ENCODE measurements around the gene GPRIN3.

The GPRIN3 gene

GRCh38 chr4:89307446-89308160 lies at the start of gene GPRIN3:
TSS of gene GPRIN3 (minus strand) at chr4:89307800. CDS start at chr4:89250110, 57,690 bp downstream.
- H3K27ac ChIP-seq, result no peak within 1 kb of the TSS
- no peak for DNase-seq (ENCODE audit: low read depth, low spot score)

- no peak for DNase-seq (ENCODE audit: low read depth, low spot score)
- no peak overlapping the region for H3K27ac ChIP-seq
Observed at GRCh38 chr4:89357340-89357739, 49.7 kb upstream of the GPRIN3 start.

- no peak for DNase-seq (ENCODE audit: low read depth, low spot score)
- no peak overlapping the region for H3K27ac ChIP-seq
Observed at GRCh38 chr4:89356086-89356485, 48.5 kb upstream of the GPRIN3 start.

GRCh38 chr4:89353514-89353913 lies 45.9 kb upstream of the GPRIN3 start:
- no peak for DNase-seq (ENCODE audit: low read depth, low spot score)

GRCh38 chr4:89352541-89352940 lies 44.9 kb upstream of the GPRIN3 start:
- DNase-seq (ENCODE audit: low read depth, low spot score), result no peak
- no peak overlapping the region for H3K27ac ChIP-seq

More at GRCh38 chr4:89353514-89353913, 45.9 kb upstream of the GPRIN3 start:
- H3K27ac ChIP-seq, result no peak overlapping the region

- no peak overlapping the region for H3K27ac ChIP-seq
- no peak for DNase-seq (ENCODE audit: low read depth, low spot score)
Observed at GRCh38 chr4:89351201-89351600, 43.6 kb upstream of the GPRIN3 start.

- no peak for DNase-seq (ENCODE audit: low read depth, low spot score)
Observed at GRCh38 chr4:89347363-89348025, 39.9 kb upstream of the GPRIN3 start.

GRCh38 chr4:89344571-89344970 lies 37.0 kb upstream of the GPRIN3 start:
- no peak overlapping the region for H3K27ac ChIP-seq
- no peak for DNase-seq (ENCODE audit: low read depth, low spot score)

More at GRCh38 chr4:89347363-89348025, 39.9 kb upstream of the GPRIN3 start:
- H3K27ac ChIP-seq, result no peak overlapping the region

GRCh38 chr4:89338206-89338605 lies 30.6 kb upstream of the GPRIN3 start:
- no peak overlapping the region for H3K27ac ChIP-seq
- DNase-seq (ENCODE audit: low read depth, low spot score), result no peak

GRCh38 chr4:89337681-89338080 lies 30.1 kb upstream of the GPRIN3 start:
- no peak overlapping the region for H3K27ac ChIP-seq
- DNase-seq (ENCODE audit: low read depth, low spot score), result no peak

GRCh38 chr4:89336818-89337420 lies 29.3 kb upstream of the GPRIN3 start:
- DNase-seq (ENCODE audit: low read depth, low spot score), result no peak
- no peak overlapping the region for H3K27ac ChIP-seq

GRCh38 chr4:89334830-89335229 lies 27.2 kb upstream of the GPRIN3 start:
- no peak overlapping the region for H3K27ac ChIP-seq
- no peak for DNase-seq (ENCODE audit: low read depth, low spot score)

GRCh38 chr4:89334311-89334710 lies 26.7 kb upstream of the GPRIN3 start:
- no peak overlapping the region for H3K27ac ChIP-seq
- DNase-seq (ENCODE audit: low read depth, low spot score), result no peak

- no peak overlapping the region for H3K27ac ChIP-seq
- DNase-seq (ENCODE audit: low read depth, low spot score), result no peak
Observed at GRCh38 chr4:89331686-89332544, 24.3 kb upstream of the GPRIN3 start.

GRCh38 chr4:89331197-89331596 lies 23.6 kb upstream of the GPRIN3 start:
- no peak for DNase-seq (ENCODE audit: low read depth, low spot score)
- no peak overlapping the region for H3K27ac ChIP-seq

- H3K27ac ChIP-seq, result no peak overlapping the region
- no peak for DNase-seq (ENCODE audit: low read depth, low spot score)
Observed at GRCh38 chr4:89329280-89329679, 21.7 kb upstream of the GPRIN3 start.

- no peak for DNase-seq (ENCODE audit: low read depth, low spot score)
- no peak overlapping the region for H3K27ac ChIP-seq
Observed at GRCh38 chr4:89324671-89325070, 17.1 kb upstream of the GPRIN3 start.

GRCh38 chr4:89322671-89323070 lies 15.1 kb upstream of the GPRIN3 start:
- no peak for DNase-seq (ENCODE audit: low read depth, low spot score)
- H3K27ac ChIP-seq, result no peak overlapping the region

- H3K27ac ChIP-seq, result no peak overlapping the region
- DNase-seq (ENCODE audit: low read depth, low spot score), result no peak
Observed at GRCh38 chr4:89319756-89320155, 12.2 kb upstream of the GPRIN3 start.

GRCh38 chr4:89316931-89317366 lies 9.3 kb upstream of the GPRIN3 start:
- no peak for DNase-seq (ENCODE audit: low read depth, low spot score)
- H3K27ac ChIP-seq, result no peak overlapping the region
